Gastroesophageal sphincter (tissue), 3 donors: ENCODE data around the gene RBBP8NL.

Source experiments
- POLR2A ChIP-seq, 2 donors: fragments of 450-650 bp; IDR thresholded peaks; one replicate each; pipeline ENCODE4 v1.6.1; 2017; ENCODE audit warnings: antibody characterized with exemption in 2 of 2, mild to moderate bottlenecking in 2 of 2, moderate library complexity in 1 of 2
- POLR2AphosphoS5 ChIP-seq: sonication (generic); formaldehyde crosslinking; IDR thresholded peaks from one replicate; pipeline ENCODE4 v1.6.1; 2017; ENCODE audit warnings: antibody characterized with exemption
- TF ChIP-seq, protein P1 (sequence below), 4 experiments: fragments of 200-600 bp in 2 of 4; fragments of 450-650 bp in 2 of 4; sonication (generic) in 1 of 4; IDR thresholded peaks; one replicate each; pipeline ENCODE4 v1.5.1; 2017 to 2019; ENCODE audit warnings: antibody characterized with exemption in 4 of 4, mild to moderate bottlenecking in 2 of 4, moderate library complexity in 2 of 4

GRCh38 chr20:62389601-62390087, 37.7 kb downstream of the RBBP8NL start:
- TF ChIP-seq, protein P1, sequence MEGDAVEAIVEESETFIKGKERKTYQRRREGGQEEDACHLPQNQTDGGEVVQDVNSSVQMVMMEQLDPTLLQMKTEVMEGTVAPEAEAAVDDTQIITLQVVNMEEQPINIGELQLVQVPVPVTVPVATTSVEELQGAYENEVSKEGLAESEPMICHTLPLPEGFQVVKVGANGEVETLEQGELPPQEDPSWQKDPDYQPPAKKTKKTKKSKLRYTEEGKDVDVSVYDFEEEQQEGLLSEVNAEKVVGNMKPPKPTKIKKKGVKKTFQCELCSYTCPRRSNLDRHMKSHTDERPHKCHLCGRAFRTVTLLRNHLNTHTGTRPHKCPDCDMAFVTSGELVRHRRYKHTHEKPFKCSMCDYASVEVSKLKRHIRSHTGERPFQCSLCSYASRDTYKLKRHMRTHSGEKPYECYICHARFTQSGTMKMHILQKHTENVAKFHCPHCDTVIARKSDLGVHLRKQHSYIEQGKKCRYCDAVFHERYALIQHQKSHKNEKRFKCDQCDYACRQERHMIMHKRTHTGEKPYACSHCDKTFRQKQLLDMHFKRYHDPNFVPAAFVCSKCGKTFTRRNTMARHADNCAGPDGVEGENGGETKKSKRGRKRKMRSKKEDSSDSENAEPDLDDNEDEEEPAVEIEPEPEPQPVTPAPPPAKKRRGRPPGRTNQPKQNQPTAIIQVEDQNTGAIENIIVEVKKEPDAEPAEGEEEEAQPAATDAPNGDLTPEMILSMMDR (IDR thresholded peaks at IDR 0.05) = no peak
- TF ChIP-seq POLR2A (IDR thresholded peaks at IDR 0.05) = no peak
- TF ChIP-seq POLR2AphosphoS5 = peak; percentile 6
